ENCODE results near the gene KLK4. TPM values are rescaled to one million over a fixed set of nuclear protein-coding genes. Genes with fewer than 3 reads are reported as not detected.
"Not testable (repeated sequence)": the region's sequence is repeated elsewhere in the genome, so short reads cannot be mapped to it uniquely, and the experiment has no call there.

Gene KLK4
- total RNA-seq, 1 donor from 2014 or later, result not detected

DNA sequence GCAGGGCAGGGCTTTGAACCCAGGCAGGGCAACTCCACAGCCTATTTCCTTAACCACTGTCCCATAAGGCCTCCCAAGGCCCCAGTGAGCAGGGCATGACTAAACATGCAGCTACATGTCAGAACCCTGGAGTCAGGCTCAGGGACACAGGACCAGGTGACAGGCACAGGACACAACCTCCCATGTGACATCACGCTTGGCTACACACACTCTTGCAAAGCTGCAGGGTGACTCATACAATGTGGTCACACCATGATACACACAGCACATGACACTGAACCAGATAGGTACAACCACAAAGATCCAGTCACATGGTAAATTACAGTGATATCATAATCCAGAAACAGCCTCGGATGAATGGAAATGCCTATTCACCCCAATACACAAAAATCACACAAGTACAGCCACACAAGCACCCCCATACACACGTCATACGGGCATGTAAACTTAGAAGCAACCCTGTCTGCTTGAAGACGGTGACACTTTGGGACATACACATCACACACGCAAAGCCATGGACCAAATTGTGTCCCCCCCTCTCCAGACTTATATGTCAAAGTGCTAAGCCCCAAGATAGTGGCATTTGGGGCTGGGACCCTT lies 14.5 kb downstream of the KLK4 start:
- H3K27me3 ChIP-seq (ENCODE audit: low read depth), result peaks cover 91% of the 10 kb centered on the region
- intact Hi-C loops (cut with micrococcal nuclease), result no loop called here

DNA sequence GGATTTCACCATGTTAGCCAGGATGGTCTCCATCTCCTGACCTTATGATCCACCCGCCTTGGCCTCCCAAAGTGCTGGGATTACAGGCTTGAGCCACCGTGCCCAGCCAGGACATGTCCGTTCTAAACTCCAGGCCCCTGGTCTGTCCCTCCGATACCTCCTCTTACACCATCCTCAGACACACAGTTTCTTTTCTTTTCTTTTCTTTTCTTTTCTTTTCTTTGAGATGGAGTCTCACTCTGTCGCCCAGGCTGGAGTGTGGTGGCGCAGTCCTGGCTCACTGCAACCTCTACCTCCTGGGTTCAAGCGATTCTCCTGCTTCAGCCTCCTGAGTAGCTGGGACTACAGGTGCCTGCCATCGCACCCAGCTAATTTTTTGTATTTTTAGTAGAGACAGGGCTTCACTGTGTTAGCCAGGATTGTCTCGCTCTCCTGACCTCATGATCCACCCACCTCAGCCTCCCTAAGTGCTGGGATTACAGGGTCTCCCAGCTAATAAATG lies 15.1 kb downstream of the KLK4 start:
- H3K4me1 ChIP-seq; intact Hi-C loops (cut with micrococcal nuclease); H3K36me3 ChIP-seq; H3K4me3 ChIP-seq; H3K27ac ChIP-seq (replicated peaks); DNase-seq; H3K9me3 ChIP-seq (replicated peaks): not testable (repeated sequence)
- peaks cover 91% of the 10 kb centered on the region for H3K27me3 ChIP-seq (ENCODE audit: low read depth)

More for the DNA sequence above, 14.5 kb downstream of the KLK4 start:
- H3K9me3 ChIP-seq (replicated peaks), result no peaks in the 10 kb centered on the region
- H3K36me3 ChIP-seq, result no peaks in the 10 kb centered on the region
- H3K4me1 ChIP-seq, result no peaks in the 10 kb centered on the region
- TF ChIP-seq, protein P1, sequence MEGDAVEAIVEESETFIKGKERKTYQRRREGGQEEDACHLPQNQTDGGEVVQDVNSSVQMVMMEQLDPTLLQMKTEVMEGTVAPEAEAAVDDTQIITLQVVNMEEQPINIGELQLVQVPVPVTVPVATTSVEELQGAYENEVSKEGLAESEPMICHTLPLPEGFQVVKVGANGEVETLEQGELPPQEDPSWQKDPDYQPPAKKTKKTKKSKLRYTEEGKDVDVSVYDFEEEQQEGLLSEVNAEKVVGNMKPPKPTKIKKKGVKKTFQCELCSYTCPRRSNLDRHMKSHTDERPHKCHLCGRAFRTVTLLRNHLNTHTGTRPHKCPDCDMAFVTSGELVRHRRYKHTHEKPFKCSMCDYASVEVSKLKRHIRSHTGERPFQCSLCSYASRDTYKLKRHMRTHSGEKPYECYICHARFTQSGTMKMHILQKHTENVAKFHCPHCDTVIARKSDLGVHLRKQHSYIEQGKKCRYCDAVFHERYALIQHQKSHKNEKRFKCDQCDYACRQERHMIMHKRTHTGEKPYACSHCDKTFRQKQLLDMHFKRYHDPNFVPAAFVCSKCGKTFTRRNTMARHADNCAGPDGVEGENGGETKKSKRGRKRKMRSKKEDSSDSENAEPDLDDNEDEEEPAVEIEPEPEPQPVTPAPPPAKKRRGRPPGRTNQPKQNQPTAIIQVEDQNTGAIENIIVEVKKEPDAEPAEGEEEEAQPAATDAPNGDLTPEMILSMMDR (IDR thresholded peaks at IDR 0.05; ENCODE audit: borderline replicate concordance), result no peak
- no peak for DNase-seq
- no peak overlapping the region for H3K4me3 ChIP-seq
- H3K27ac ChIP-seq (replicated peaks), result no peak overlapping the region

DNA sequence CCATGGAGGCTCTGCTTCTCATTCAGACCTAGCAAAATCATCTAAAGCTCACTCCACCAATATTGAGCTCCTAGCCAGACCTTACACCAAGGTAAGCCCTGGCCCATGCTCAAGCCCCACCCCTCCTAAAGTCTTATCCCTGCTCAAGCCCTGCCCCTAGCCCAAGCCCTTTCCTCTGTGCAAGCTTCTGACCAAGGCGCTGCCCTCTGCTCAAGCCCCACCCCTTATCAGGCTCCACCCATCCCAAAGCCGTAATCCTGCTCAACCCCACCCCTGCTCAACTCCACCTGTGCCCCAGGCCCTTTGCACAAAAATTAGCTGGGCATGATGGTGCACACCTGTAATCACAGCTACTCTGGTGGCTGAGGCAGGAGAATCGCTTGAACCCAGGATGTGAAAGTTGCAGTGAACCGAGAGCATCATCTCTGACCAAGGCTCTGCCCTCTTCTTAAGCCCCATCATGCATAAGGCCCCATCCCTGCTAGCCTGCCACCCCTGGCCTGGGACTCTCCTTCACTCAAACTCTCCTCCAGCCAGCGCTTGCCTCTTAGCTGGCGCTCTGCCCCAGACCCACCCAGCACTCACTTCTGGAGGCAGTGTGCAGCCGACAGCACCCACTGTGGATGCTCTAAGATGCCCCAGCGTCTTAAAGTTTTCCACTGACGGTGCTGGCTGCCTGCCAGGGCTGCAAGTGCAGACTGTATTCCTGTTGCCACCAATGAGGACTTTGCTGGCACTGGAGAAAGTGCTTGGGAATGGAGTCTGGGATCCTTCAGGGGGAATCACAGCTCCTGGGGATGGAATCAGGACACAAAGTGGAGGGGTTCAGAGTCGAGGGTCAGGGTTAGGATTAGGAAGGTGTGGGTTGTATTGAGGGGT lies 16.5 kb downstream of the KLK4 start:
- Histone ChIP-seq H3K36me3 (no peaks in the 10 kb centered on the region), H3K27ac (replicated peaks) (no peak overlapping the region), H3K9me3 (replicated peaks) (no peaks in the 10 kb centered on the region), H3K4me3 (no peak overlapping the region), H3K27me3 (ENCODE audit: low read depth) (peaks cover 90% of the 10 kb centered on the region), H3K4me1 (no peaks in the 10 kb centered on the region)
- intact Hi-C loops (cut with micrococcal nuclease), result no loop called here
- no peak for DNase-seq
- TF ChIP-seq, protein P1 (IDR thresholded peaks at IDR 0.05; ENCODE audit: borderline replicate concordance), result no peak

DNA sequence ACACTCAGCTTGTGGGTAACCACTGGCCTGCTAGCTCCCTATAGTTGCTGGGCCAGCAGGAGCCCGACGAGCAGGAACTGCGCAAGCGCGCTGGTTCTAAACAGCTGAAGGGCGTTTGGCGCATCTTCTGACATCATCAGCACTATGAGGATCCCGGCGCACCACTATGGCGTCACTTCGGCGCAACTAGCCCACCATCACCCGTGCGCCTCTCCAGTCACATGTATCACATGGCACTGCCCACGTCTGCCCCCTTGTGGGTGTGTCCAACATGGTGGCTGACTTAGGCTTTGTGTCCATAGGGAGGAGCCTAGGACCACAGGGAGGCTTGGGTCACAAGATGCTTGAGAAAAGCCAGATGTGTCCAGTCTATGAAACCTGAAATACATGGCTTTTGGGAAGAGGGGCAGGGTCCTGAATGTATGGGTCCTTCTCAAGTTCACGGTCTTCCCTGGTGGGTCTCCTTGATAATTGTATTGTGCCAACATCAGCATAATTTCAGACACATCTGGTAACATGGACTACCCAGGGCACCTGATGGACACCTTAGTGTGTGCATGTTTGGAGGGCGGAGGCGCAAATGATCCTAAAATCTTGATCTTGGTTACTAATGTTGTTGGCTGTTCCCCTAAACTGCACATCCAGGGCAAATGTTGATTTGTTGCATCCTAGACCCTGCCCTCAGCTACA lies 18.0 kb downstream of the KLK4 start:
- H3K4me1 ChIP-seq, result no peaks in the 10 kb centered on the region
- TF ChIP-seq, protein P1 (IDR thresholded peaks at IDR 0.05; ENCODE audit: borderline replicate concordance), result no peak
- no peak overlapping the region for H3K27ac ChIP-seq (replicated peaks)
- intact Hi-C loops (cut with micrococcal nuclease), result no loop called here
- H3K9me3 ChIP-seq (replicated peaks), result no peaks in the 10 kb centered on the region
- no peak overlapping the region for H3K4me3 ChIP-seq
- H3K27me3 ChIP-seq (ENCODE audit: low read depth), result peaks cover 89% of the 10 kb centered on the region
- DNase-seq, result no peak
- H3K36me3 ChIP-seq, result no peaks in the 10 kb centered on the region

DNA sequence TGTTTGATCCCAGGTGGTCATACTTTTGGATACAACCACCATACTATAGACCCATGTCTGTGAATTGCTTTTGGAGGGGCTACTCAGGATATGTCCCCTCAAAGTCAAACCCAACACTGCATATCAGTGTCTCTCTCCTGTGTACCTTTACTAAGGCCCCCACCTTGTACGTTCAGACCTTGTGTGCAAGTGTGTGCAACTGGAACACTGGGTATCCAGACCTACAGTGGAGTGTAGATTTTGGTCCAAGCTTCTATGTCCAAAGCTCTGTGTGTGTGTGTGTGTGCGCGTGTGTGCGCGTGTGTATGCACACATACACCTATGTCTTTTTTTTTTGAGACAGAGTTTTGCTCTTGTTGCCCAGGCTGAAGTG lies 20.0 kb downstream of the KLK4 start:
- Histone ChIP-seq H3K27me3 (ENCODE audit: low read depth) (peaks cover 90% of the 10 kb centered on the region), H3K9me3 (replicated peaks) (no peaks in the 10 kb centered on the region), H3K4me3 (no peak overlapping the region), H3K27ac (replicated peaks) (no peak overlapping the region), H3K36me3 (no peaks in the 10 kb centered on the region), H3K4me1 (no peaks in the 10 kb centered on the region)
- TF ChIP-seq, protein P1 (IDR thresholded peaks at IDR 0.05; ENCODE audit: borderline replicate concordance), result no peak
- DNase-seq, result no peak
- intact Hi-C loops (cut with micrococcal nuclease), result no loop called here

All from left ventricle myocardium inferior (tissue), 1 donor.